CD4-positive, alpha-beta T cell (primary cell): ENCODE results near the gene HIRA. TPM values are rescaled to one million over a fixed set of nuclear protein-coding genes. Genes with fewer than 3 reads are reported as not detected.

Experiments
- ATAC-seq: fragments of 200-7000 bp; cut with Tn5 transposase; one replicate; pipeline ENCODE4 v1.10.0; 2022; ENCODE audit warnings: mild to moderate bottlenecking; ENCODE audit not compliant: poor library complexity
- CTCF ChIA-PET: fragments of 350-600 bp; sonication (Branson Sonifier 250); formaldehyde crosslinking; loops from one replicate; lab custom pipeline; 2021; ENCODE audit warnings: antibody characterized with exemption, inconsistent platforms; lab: Charles Lee
- POLR2A ChIA-PET: fragments of 350-600 bp; sonication (Branson Sonifier 250); formaldehyde crosslinking; loops from one replicate; lab custom pipeline; 2021; ENCODE audit warnings: antibody characterized with exemption, inconsistent platforms; lab: Charles Lee
- DNase-seq, 14 experiments: peaks; one replicate each; pipeline ENCODE4 v3.0.0-alpha.2; 2013 to 2020; ENCODE audit warnings: mixed read lengths in 2 of 14
- H3K27ac ChIP-seq, 2 donors: one replicate each; pipeline versions ENCODE4 v1.5.1 to v1.7.0; 2013; ENCODE audit warnings: low read length in 2 of 2, low read depth in 1 of 2, mild to moderate bottlenecking in 1 of 2
- H3K27me3 ChIP-seq, 2 experiments: 1 replicate in 1 of 2; 2 replicates in 1 of 2; pipeline versions ENCODE4 v1.6.1 to v1.7.0; 2013; ENCODE audit warnings: low read length in 2 of 2, control low read depth in 1 of 2, mild to moderate bottlenecking in 1 of 2, moderate library complexity in 1 of 2; ENCODE audit not compliant: insufficient read depth in 2 of 2, control insufficient read depth in 1 of 2
- H3K36me3 ChIP-seq: one replicate; pipeline ENCODE4 v1.6.1; 2013; ENCODE audit warnings: low read length, control low read depth; ENCODE audit not compliant: insufficient read depth
- H3K4me1 ChIP-seq: one replicate; pipeline ENCODE4 v1.6.1; 2013; ENCODE audit warnings: low read length, control low read depth; ENCODE audit not compliant: insufficient read depth
- H3K4me3 ChIP-seq: one replicate; pipeline ENCODE4 v1.5.1; 2013; ENCODE audit warnings: mild to moderate bottlenecking, low read length, moderate library complexity
- H3K9me3 ChIP-seq, 2 experiments: 1 replicate in 1 of 2; 2 replicates in 1 of 2; pipeline versions ENCODE4 v1.6.1 to v1.7.0; 2013; ENCODE audit warnings: low read length in 2 of 2, mild to moderate bottlenecking in 2 of 2, control low read depth in 1 of 2, moderate library complexity in 1 of 2; ENCODE audit not compliant: control insufficient read depth in 1 of 2, insufficient read depth in 1 of 2
- H3K27ac Mint-ChIP-seq: one replicate; pipeline ENCODE4 v1.8.0; 2020; ENCODE audit warnings: mixed read lengths
- H3K27me3 Mint-ChIP-seq: one replicate; pipeline ENCODE4 v1.8.0; 2021; ENCODE audit warnings: mixed read lengths
- H3K36me3 Mint-ChIP-seq: one replicate; pipeline ENCODE4 v1.8.0; 2021; ENCODE audit warnings: low read depth, mixed read lengths
- H3K4me1 Mint-ChIP-seq: one replicate; pipeline ENCODE4 v1.8.0; 2021; ENCODE audit warnings: low read depth, mixed read lengths
- H3K4me3 Mint-ChIP-seq: one replicate; pipeline ENCODE4 v1.8.0; 2020; ENCODE audit warnings: mild to moderate bottlenecking, mixed read lengths
- H3K9me3 Mint-ChIP-seq: one replicate; pipeline ENCODE4 v1.8.0; 2020; ENCODE audit warnings: mixed read lengths
- CTCF ChIP-seq: fragments of 200-600 bp; IDR thresholded peaks from one replicate; pipeline ENCODE4 v1.8.0; 2022; ENCODE audit warnings: antibody characterized with exemption, mild to moderate bottlenecking
- intact Hi-C, 2 experiments: fragments of 100-400 bp; cut with DNase I in 1 of 2; cut with micrococcal nuclease in 1 of 2; formaldehyde crosslinking; loops; one replicate each; pipeline versions ENCODE4 v1.15.1 to v1.9.0; 2023 to 2025; cut with DNase I, micrococcal nuclease
- total RNA-seq, 174 experiments: library from RNA in 2 of 174; stranded (reverse) in 2 of 174; gene quantifications; one replicate each; pipeline ENCODE4 v1.2.3 and lab custom pipeline; 2021 to 2026

The HIRA gene
- total RNA-seq, 2 experiments from 2014 or later = 15.2 to 15.5 TPM

DNA sequence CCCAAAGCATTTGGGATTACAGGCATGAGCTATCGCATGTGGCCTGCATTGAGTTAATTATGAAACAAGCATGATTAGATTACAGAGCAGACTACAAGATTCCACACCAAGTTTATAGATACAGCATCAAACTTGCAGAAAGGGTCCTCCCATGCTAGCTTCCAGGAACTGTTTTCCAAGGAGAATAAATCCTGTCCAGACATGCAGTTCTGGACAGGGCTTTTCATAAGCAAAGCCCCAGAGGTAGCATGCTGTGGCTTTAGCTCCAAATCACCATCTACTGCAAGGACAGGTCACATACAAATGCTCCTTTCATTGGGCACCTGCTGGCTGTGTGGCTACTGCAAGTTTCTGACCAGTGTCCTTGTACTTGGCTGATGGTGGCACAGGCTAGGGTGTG is 57.1 kb downstream of the HIRA start:
- CTCF ChIA-PET = no interaction called here
- no peaks in the 10 kb centered on the region for H3K27me3 ChIP-seq
- H3K4me1 Mint-ChIP-seq = no peaks in the 10 kb centered on the region
- H3K9me3 ChIP-seq = no peaks in the 10 kb centered on the region
- no peak for DNase-seq
- ATAC-seq = no peak
- H3K36me3 ChIP-seq = peaks cover 82% of the 10 kb centered on the region
- H3K4me1 ChIP-seq = no peaks in the 10 kb centered on the region
- no peak overlapping the region for H3K27ac Mint-ChIP-seq
- H3K27me3 Mint-ChIP-seq = no peaks in the 10 kb centered on the region
- H3K4me3 ChIP-seq = no peak overlapping the region
- no peak for TF ChIP-seq CTCF
- H3K9me3 Mint-ChIP-seq = no peaks in the 10 kb centered on the region
- POLR2A ChIA-PET = no interaction called here
- intact Hi-C loops = no loop called here
- H3K4me3 Mint-ChIP-seq = no peak overlapping the region
- H3K36me3 Mint-ChIP-seq = peaks cover 86% of the 10 kb centered on the region
- H3K27ac ChIP-seq = no peak overlapping the region

DNA sequence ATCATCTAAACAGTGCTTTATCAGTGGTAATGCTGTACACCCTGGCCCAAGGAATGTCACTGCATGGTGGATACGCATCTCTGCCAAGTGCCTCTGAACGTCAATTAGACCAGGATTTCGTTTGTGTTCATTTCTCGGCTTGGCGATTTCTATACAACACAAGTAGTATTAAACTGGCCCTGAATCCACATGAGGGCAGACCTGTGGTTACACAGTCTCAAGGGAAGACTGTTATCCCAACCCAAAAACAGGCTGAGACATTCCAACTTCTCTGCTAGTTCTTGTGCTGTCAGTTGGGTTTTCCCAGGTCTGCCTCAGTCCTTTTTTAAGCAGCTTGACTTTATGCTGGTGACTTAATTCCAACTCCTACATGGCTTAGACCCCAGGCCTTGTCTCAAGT is 58.1 kb downstream of the HIRA start:
- DNase-seq (no peak), ATAC-seq (no peak)
- Mint-ChIP-seq H3K27ac (no peak overlapping the region), H3K4me1 (no peaks in the 10 kb centered on the region), H3K9me3 (no peaks in the 10 kb centered on the region), H3K4me3 (no peak overlapping the region), H3K27me3 (no peaks in the 10 kb centered on the region), H3K36me3 (peaks cover 91% of the 10 kb centered on the region)
- Histone ChIP-seq H3K27ac (no peak overlapping the region), H3K4me3 (no peak overlapping the region), H3K9me3 (no peaks in the 10 kb centered on the region), H3K27me3 (no peaks in the 10 kb centered on the region), H3K36me3 (peaks cover 91% of the 10 kb centered on the region), H3K4me1 (no peaks in the 10 kb centered on the region)
- no peak for TF ChIP-seq CTCF
- ChIA-PET POLR2A (no interaction called here), CTCF (no interaction called here)
- intact Hi-C loops = no loop called here

DNA sequence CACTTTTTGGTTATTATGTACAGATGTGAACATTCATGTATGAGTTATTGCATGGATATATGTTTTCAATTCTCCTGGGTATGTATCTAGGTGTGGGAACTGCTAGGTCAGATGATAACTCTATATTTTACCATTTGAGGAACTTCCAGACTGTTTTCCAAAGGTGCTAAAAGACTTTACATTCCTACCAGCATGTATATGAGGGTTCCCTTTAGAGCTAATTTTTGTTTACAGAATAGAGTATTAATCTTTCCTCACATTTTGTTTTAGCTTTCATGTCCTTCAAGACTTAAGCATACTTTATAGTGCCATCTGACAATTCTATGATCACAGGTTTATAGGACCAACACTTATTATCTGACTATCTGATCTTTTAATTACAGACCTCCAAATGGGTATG is 59.6 kb downstream of the HIRA start:
- Mint-ChIP-seq H3K4me1 (no peaks in the 10 kb centered on the region), H3K27me3 (no peaks in the 10 kb centered on the region), H3K9me3 (no peaks in the 10 kb centered on the region), H3K36me3 (peaks cover 87% of the 10 kb centered on the region), H3K27ac (no peak overlapping the region), H3K4me3 (no peak overlapping the region)
- no peak for TF ChIP-seq CTCF
- Histone ChIP-seq H3K4me1 (no peaks in the 10 kb centered on the region), H3K27ac (no peak overlapping the region), H3K27me3 (no peaks in the 10 kb centered on the region), H3K4me3 (no peak overlapping the region), H3K9me3 (no peaks in the 10 kb centered on the region), H3K36me3 (peaks cover 83% of the 10 kb centered on the region)
- ChIA-PET POLR2A (no interaction called here), CTCF (interaction anchor here (0.8 to 1.1 kb wide), 2 partner anchors 9 to 153 kb away, joined by 3 read pairs; no protein-coding TSS in a partner anchor)
- DNase-seq = no peak
- intact Hi-C loops = no loop called here
- no peak for ATAC-seq
